Measurements from ENCODE around the gene CDC42SE1.
A peak's percentile ranks its signal among the peaks of the same experiment; 100 is the strongest.
"Not testable (repeated sequence)": the region's sequence is repeated elsewhere in the genome, so short reads cannot be mapped to it uniquely, and the experiment has no call there.

Gene CDC42SE1

GRCh38 chr1:151059109-151060006 is at the start of gene CDC42SE1:
Gene CDC42SE1 (minus strand): TSS chr1:151059622. CDS start chr1:151055730, 3,892 bp downstream.
- peak; percentile 96 for DNase-seq

- DNase-seq = no peak
Observed at GRCh38 chr1:151108331-151108730, 48.9 kb upstream of the CDC42SE1 start.

GRCh38 chr1:151106894-151107293 is 47.5 kb upstream of the CDC42SE1 start:
- no peak for DNase-seq

GRCh38 chr1:151104630-151105029 is 45.2 kb upstream of the CDC42SE1 start:
- DNase-seq = no peak

GRCh38 chr1:151098126-151098525 is 38.7 kb upstream of the CDC42SE1 start:
- no peak for DNase-seq

- not testable (repeated sequence) for DNase-seq
Observed at GRCh38 chr1:151097426-151097825, 38.0 kb upstream of the CDC42SE1 start.

GRCh38 chr1:151085953-151086559 is 26.6 kb upstream of the CDC42SE1 start:
- no peak for DNase-seq

GRCh38 chr1:151072224-151072623 is 12.8 kb upstream of the CDC42SE1 start:
- DNase-seq = no peak

- DNase-seq = peak; percentile 96
Observed at GRCh38 chr1:151070474-151071276, 11.3 kb upstream of the CDC42SE1 start, which contains the start of gene GABPB2. Gene GABPB2 (plus strand): TSS chr1:151070761. CDS start chr1:151088190, 17,429 bp downstream.

- no peak for DNase-seq
Observed at GRCh38 chr1:151069103-151069486, 9.7 kb upstream of the CDC42SE1 start.

- no peak for DNase-seq
Observed at GRCh38 chr1:151067185-151067584, 7.8 kb upstream of the CDC42SE1 start.

GRCh38 chr1:151065089-151065645 is 5.7 kb upstream of the CDC42SE1 start:
- no peak for DNase-seq

GRCh38 chr1:151062741-151063371 is 3.4 kb upstream of the CDC42SE1 start:
- DNase-seq = peak; percentile 75

- DNase-seq = no peak
Observed at GRCh38 chr1:151061704-151062103, 2.3 kb upstream of the CDC42SE1 start.

GRCh38 chr1:151060657-151061421 is 1.4 kb upstream of the CDC42SE1 start:
- peak; percentile 73 for DNase-seq

- DNase-seq = peak; percentile 90
Observed at GRCh38 chr1:151060007-151060656, 710 bp upstream of the CDC42SE1 start, which contains the start of gene MLLT11. Gene MLLT11 (plus strand): TSS chr1:151060397. CDS start chr1:151067225, 6,828 bp downstream.

GRCh38 chr1:151058692-151059091 is 730 bp downstream of the CDC42SE1 start:
- DNase-seq = peak; percentile 65

- peak; percentile 35 for DNase-seq
Observed at GRCh38 chr1:151056149-151056548, 3.3 kb downstream of the CDC42SE1 start.

- DNase-seq = no peak
Observed at GRCh38 chr1:151055581-151055980, 3.8 kb downstream of the CDC42SE1 start.

GRCh38 chr1:151054971-151055547 is 4.4 kb downstream of the CDC42SE1 start:
- DNase-seq = peak; percentile 66

Data from OCI-M1 (cell line).